DOHH2 (cell line): ENCODE results near the gene CD1D.

ENCODE experiments used
- H3F3A ChIP-seq: fragments of 200-600 bp; sonication (generic), shearing (Covaris generic); 2 replicates; pipeline ENCODE4 v1.6.0; 2016; ENCODE audit warnings: antibody characterized with exemption, mild to moderate bottlenecking; ENCODE audit not compliant: control insufficient read depth, insufficient read depth
- H3K27ac ChIP-seq: fragments of 200-600 bp; sonication (generic); 2 replicates; pipeline ENCODE4 v1.5.1; 2014; ENCODE audit warnings: low read depth, mild to moderate bottlenecking, low read length, moderate library complexity
- H3K27me3 ChIP-seq: fragments of 200-600 bp; sonication (generic); 2 replicates; pipeline ENCODE4 v1.6.1; 2014; ENCODE audit warnings: mild to moderate bottlenecking, low read length, mixed read lengths; ENCODE audit not compliant: control insufficient read depth
- H3K36me3 ChIP-seq: fragments of 200-600 bp; sonication (generic); 2 replicates; pipeline ENCODE4 v1.6.1; 2014; ENCODE audit warnings: mild to moderate bottlenecking, low read length, moderate library complexity, mixed read lengths; ENCODE audit not compliant: control insufficient read depth
- H3K4me1 ChIP-seq: fragments of 200-600 bp; sonication (generic); 2 replicates; pipeline ENCODE4 v1.6.1; 2014; ENCODE audit warnings: mild to moderate bottlenecking, low read length, mixed read lengths; ENCODE audit not compliant: control insufficient read depth
- H3K4me2 ChIP-seq: fragments of 200-600 bp; sonication (generic); 2 replicates; pipeline ENCODE4 v1.6.0; 2014; ENCODE audit warnings: mild to moderate bottlenecking, low read length, moderate library complexity
- H3K4me3 ChIP-seq: fragments of 200-600 bp; sonication (generic); 2 replicates; pipeline ENCODE4 v1.5.1; 2014; ENCODE audit warnings: mild to moderate bottlenecking, low read length, mixed read lengths
- H3K79me2 ChIP-seq: fragments of 200-600 bp; sonication (generic); 2 replicates; pipeline ENCODE4 v1.6.1; 2014; ENCODE audit warnings: mild to moderate bottlenecking, low read length, mixed read lengths; ENCODE audit not compliant: control insufficient read depth
- H3K9me2 ChIP-seq: fragments of 200-600 bp; sonication (generic); replicated peaks from 2 replicates; pipeline ENCODE4 v1.6.1; 2014; ENCODE audit warnings: mild to moderate bottlenecking, low read length, mixed read lengths; ENCODE audit not compliant: control insufficient read depth
- H3K9me3 ChIP-seq: fragments of 200-600 bp; sonication (generic); 2 replicates; pipeline ENCODE4 v1.6.1; 2014; ENCODE audit warnings: antibody characterized with exemption, low read length, mixed read lengths; ENCODE audit not compliant: control insufficient read depth, insufficient read depth
- H4K20me1 ChIP-seq: fragments of 200-600 bp; sonication (generic); 2 replicates; pipeline ENCODE4 v1.6.0; 2014; ENCODE audit warnings: low read depth, mild to moderate bottlenecking, antibody characterized with exemption, low read length, moderate library complexity; ENCODE audit not compliant: control insufficient read depth, insufficient read depth
- CTCF ChIP-seq: fragments of 200-600 bp; sonication (generic); IDR thresholded peaks from one replicate; pipeline ENCODE4 v1.5.1; 2014; ENCODE audit warnings: antibody characterized with exemption, mild to moderate bottlenecking, low read depth, low read length; ENCODE audit not compliant: poor library complexity, severe bottlenecking
- EZH2phosphoT487 ChIP-seq: fragments of 200-600 bp; sonication (generic); IDR thresholded peaks from 2 replicates; pipeline ENCODE4 v1.6.1; 2017; ENCODE audit warnings: borderline replicate concordance, mild to moderate bottlenecking, antibody characterized with exemption, low read length, moderate library complexity, mixed read lengths

CD1D gene

GRCh38 chr1:158191299-158191698 is 10.6 kb downstream of the CD1D start:
- H3K27me3 ChIP-seq, result peaks cover 3% of the 10 kb centered on the region; the same call in 1 of the 2 replicates

GRCh38 chr1:158196461-158196860 is 15.8 kb downstream of the CD1D start:
- Histone ChIP-seq H3K4me3 (no peak overlapping the region), H3K27ac (no peak overlapping the region), H3K9me3 (no peaks in the 10 kb centered on the region; the same call in 1 of the 2 replicates), H4K20me1 (no peaks in the 10 kb centered on the region), H3F3A (no peaks in the 10 kb centered on the region), H3K4me1 (no peaks in the 10 kb centered on the region), H3K9me2 (no peaks in the 10 kb centered on the region), H3K36me3 (no peaks in the 10 kb centered on the region), H3K4me2 (no peak overlapping the region), H3K79me2 (no peaks in the 10 kb centered on the region), H3K27me3 (peaks cover 6% of the 10 kb centered on the region; the same call in 1 of the 2 replicates)
- TF ChIP-seq CTCF (no peak), EZH2phosphoT487 (no peak)

More at GRCh38 chr1:158191299-158191698, 10.6 kb downstream of the CD1D start:
- Histone ChIP-seq H3F3A (no peaks in the 10 kb centered on the region), H3K9me3 (no peaks in the 10 kb centered on the region; the same call in 1 of the 2 replicates), H3K4me2 (no peak overlapping the region), H3K4me1 (peaks cover 3% of the 10 kb centered on the region; the same call in 1 of the 2 replicates), H3K36me3 (no peaks in the 10 kb centered on the region), H3K9me2 (no peaks in the 10 kb centered on the region), H3K4me3 (no peak overlapping the region), H3K79me2 (no peaks in the 10 kb centered on the region), H4K20me1 (no peaks in the 10 kb centered on the region), H3K27ac (no peak overlapping the region)
- TF ChIP-seq CTCF (no peak), EZH2phosphoT487 (no peak)

- no peak for TF ChIP-seq EZH2phosphoT487
- no peak for TF ChIP-seq CTCF
- peaks cover 19% of the 10 kb centered on the region for H3K27me3 ChIP-seq
- no peaks in the 10 kb centered on the region for H3K9me3 ChIP-seq
- H4K20me1 ChIP-seq, result no peaks in the 10 kb centered on the region
- no peaks in the 10 kb centered on the region for H3K9me2 ChIP-seq
- H3K4me1 ChIP-seq, result peaks cover 5% of the 10 kb centered on the region; the same call in 1 of the 2 replicates
- no peak overlapping the region for H3K4me2 ChIP-seq
- no peak overlapping the region for H3K4me3 ChIP-seq
- no peaks in the 10 kb centered on the region for H3F3A ChIP-seq
- no peaks in the 10 kb centered on the region for H3K36me3 ChIP-seq
- H3K79me2 ChIP-seq, result no peaks in the 10 kb centered on the region
- no peak overlapping the region for H3K27ac ChIP-seq
Measured at GRCh38 chr1:158199849-158200248, 19.2 kb downstream of the CD1D start.

- Histone ChIP-seq H4K20me1 (no peaks in the 10 kb centered on the region), H3K9me3 (no peaks in the 10 kb centered on the region), H3K4me2 (no peak overlapping the region), H3K36me3 (no peaks in the 10 kb centered on the region), H3K9me2 (no peaks in the 10 kb centered on the region), H3K79me2 (no peaks in the 10 kb centered on the region), H3K4me1 (peaks cover 5% of the 10 kb centered on the region; the same call in 1 of the 2 replicates), H3K27ac (no peak overlapping the region), H3F3A (no peaks in the 10 kb centered on the region), H3K4me3 (no peak overlapping the region), H3K27me3 (peaks cover 25% of the 10 kb centered on the region)
- TF ChIP-seq CTCF, result no peak
- no peak for TF ChIP-seq EZH2phosphoT487
Measured at GRCh38 chr1:158200527-158200926, 19.8 kb downstream of the CD1D start.
